HTERT RPE-1 (cell line): Measurements from ENCODE around the gene DRAM1.

Experiments used
- in situ Hi-C: fragments of 300-500 bp; cut with MboI; formaldehyde crosslinking; loops from 4 replicates; pipeline ENCODE4 v1.14.3; 2020; ENCODE audit warnings: low sequenced_read_pairs

The DRAM1 gene

GRCh38 chr12:101940400-101940950, 63.1 kb downstream of the DRAM1 start:
- in situ Hi-C loops = no loop called here

DNA sequence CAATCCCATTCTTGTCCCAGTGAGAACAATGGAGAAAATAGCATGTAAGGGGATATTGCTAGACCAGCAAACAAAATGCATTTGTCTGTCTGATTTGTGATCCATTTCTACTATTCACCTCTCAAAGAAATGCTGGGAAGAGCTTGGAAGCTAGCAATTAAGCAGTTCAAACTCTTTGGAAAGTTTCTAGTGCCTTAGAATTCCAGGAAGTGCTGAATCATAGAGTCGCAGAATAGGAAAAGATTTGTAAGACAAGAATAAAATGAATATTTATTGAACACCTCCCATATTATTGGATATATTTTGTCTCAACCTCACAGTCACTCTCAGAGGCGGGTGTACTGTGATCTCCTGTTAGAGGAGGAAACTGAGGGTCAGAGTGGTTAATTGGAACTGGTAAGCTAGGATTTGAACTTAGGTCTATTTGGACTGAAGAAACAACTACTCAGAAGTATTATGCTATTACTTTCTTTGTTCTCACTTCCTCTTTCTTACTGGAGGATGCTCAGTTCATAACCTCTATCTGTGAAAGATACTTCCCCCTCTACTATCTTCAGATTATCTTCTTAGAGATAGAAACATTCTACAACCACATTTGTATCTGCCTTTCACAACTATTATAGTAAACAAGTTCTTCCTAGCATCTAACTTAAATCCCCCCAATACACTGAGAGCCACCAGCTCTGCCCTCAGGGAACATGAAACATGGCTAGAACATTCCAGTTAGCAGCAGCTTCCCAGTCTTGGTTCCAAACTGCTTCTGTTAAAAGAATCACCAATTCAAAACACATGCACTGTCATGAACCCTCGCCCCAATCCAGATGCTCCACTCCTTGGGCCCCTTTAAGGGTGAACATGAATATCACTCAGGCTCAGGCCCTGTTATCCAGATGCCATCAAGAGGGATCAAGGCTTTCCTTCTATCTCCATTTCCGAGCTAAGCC, 64.2 kb downstream of the DRAM1 start:
- in situ Hi-C loops = no loop called here

DNA sequence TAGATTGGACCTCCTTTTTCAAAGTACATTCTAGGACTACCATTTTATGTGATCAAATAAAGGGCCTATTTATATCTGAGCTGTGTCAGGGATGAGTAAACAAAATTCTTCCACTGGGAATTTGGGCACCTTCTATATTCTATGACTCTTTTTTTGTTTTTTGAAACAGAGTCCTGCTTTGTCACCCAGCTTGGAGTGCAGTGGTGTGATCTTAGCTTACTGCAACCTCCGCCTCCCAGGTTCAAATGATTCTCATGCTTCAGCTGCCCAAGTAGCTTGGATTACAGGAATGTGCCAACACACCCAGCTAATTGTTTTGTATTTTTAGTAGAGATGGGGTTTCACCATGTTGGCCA, 64.8 kb downstream of the DRAM1 start:
- in situ Hi-C loops = no loop called here

- in situ Hi-C loops = no loop called here
Observed at GRCh38 chr12:101945369-101946232, 68.2 kb downstream of the DRAM1 start.

GRCh38 chr12:101946233-101946611, 68.8 kb downstream of the DRAM1 start:
- in situ Hi-C loops = no loop called here

- in situ Hi-C loops = no loop called here
Observed at GRCh38 chr12:101947316-101947715, 69.9 kb downstream of the DRAM1 start.

DNA sequence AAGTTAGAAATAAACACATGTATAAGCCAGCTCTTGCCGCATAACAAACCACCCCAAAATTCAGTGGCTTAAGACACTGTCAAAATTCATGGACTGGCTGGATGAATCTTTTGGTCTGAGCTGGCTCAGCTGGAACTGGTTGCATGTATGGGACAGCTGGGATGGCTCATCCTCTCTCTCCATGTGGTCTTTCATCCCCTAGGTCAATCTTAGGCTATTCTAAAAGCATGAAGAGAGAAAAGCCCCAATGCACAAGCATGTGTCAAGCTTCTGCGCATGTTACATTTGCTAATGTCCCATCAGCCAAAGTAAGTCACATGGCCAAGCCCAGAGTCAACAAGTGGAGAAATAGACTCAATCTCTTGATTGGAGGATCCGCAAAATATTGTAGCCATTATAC, 71.0 kb downstream of the DRAM1 start:
- in situ Hi-C loops = no loop called here

- in situ Hi-C loops = no loop called here
Observed at GRCh38 chr12:101951002-101951670, 73.8 kb downstream of the DRAM1 start.

- in situ Hi-C loops = no loop called here
Observed at GRCh38 chr12:101954113-101954512, 76.7 kb downstream of the DRAM1 start.

DNA sequence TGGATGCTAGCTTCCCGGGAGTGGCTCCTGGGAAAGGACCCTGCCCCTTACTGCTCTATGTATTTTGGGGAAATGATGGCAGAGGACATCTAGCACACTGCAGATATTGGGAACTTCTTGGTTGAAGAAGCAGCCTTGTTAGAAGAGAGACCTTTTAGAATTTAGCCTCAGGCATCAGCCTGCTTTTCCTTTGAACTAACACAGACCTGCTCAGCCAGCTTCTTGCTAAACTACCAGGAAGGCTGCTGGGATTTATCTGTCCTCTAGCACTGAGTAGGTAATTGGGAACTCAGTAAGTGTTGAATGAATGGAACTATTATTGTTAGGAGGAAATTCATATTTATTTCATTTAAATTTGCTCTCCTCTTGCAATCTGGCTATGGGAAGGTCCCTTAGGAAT, 77.3 kb downstream of the DRAM1 start:
- in situ Hi-C loops = no loop called here

GRCh38 chr12:101957252-101957959, 80.0 kb downstream of the DRAM1 start:
- in situ Hi-C loops = no loop called here

DNA sequence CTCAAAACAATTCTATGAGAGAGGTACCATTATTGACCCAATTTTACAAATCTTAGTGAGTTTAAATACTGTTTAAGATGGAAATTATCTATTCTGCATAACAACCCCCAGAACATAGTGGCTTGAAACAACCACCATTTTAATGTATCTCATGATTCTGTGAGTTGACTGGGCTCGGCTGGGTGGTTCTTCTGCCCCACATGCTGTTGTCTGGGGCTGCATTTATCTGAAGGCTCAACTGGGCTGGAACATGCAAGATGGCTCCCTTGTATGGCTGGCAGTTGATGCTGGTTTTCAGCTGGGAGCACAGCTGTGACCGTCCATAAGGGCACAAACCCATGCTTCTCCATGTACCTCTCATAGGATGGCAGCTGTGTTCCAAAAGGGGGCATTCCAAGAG, 82.2 kb downstream of the DRAM1 start:
- in situ Hi-C loops = no loop called here

DNA sequence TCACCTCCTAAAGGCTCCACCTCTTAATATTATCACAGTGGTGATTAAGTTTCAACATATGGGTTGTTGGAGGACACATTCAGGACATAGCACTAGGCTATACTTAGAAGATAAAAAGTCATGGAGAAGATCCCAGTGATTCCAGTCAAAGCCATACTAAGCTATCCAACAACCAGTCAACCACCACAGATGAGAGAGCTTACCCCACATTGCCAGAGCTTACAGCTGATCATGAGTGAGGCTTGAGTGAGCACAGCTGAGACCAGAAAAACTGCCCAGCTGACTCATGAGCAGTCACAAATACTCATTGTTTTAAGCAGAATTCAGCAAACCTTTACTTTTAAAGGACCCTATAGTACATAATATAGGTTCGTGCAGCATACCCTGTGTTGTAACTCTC, 85.1 kb downstream of the DRAM1 start:
- in situ Hi-C loops = no loop called here

- in situ Hi-C loops = no loop called here
Observed at GRCh38 chr12:101963697-101964096, 86.3 kb downstream of the DRAM1 start.

DNA sequence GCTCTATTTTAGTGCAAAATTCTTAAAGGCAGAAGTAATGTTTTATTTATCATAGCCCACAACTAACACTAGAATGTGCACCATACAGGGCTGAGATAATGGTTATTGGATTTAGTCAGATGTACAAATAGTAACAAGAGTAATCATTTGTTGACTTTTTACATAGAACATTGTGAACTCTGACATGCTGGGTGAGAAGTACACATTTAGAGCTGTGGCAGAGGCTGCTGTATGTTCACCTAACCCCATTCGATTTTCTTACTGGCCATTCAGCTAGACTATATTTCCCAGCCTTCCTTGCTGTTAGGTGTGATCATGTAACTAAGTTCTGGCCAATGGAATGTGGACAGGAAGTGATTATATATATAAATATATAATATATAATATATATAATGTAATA, 89.1 kb downstream of the DRAM1 start:
- in situ Hi-C loops = no loop called here

DNA sequence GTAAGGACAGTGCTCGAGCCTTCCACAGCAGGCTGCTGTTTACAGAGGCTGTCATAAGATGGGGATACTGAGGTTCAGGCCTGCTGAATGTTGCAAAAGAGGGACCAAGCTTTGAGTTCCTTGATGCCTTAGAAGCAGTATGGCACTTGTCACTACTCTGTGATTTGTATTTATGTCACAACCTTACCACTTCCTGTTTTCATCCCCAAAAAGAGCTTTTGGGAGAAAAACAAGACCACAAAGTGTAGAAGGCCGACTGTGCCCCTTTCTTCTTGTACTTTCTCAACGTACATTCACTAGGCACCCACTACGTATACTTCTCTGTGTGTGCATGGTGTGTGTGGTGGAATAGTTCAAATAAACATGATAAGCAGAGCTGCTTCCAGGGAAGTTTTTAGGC, 90.1 kb downstream of the DRAM1 start:
- in situ Hi-C loops = no loop called here

DNA sequence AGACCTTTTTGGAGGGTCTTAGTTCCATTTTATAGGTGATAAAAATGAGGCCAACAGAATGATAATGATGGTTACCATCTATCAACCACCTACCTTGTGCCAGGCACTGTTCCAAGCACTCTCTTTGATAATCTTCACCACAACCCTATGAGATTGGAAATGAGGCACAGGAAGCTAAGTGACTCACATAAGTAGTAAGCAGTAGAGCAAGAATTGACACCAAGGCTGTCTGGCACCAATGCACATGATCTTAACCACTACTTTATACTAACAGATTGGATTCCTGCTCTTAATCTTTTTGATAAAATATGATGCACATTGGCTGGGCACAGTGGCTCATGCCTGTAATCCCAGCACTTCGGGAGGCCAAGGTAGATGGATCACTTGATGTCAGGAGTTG, 91.4 kb downstream of the DRAM1 start:
- in situ Hi-C loops = no loop called here
